ENCODE measurements around the gene AGXT.

Gene AGXT

DNA sequence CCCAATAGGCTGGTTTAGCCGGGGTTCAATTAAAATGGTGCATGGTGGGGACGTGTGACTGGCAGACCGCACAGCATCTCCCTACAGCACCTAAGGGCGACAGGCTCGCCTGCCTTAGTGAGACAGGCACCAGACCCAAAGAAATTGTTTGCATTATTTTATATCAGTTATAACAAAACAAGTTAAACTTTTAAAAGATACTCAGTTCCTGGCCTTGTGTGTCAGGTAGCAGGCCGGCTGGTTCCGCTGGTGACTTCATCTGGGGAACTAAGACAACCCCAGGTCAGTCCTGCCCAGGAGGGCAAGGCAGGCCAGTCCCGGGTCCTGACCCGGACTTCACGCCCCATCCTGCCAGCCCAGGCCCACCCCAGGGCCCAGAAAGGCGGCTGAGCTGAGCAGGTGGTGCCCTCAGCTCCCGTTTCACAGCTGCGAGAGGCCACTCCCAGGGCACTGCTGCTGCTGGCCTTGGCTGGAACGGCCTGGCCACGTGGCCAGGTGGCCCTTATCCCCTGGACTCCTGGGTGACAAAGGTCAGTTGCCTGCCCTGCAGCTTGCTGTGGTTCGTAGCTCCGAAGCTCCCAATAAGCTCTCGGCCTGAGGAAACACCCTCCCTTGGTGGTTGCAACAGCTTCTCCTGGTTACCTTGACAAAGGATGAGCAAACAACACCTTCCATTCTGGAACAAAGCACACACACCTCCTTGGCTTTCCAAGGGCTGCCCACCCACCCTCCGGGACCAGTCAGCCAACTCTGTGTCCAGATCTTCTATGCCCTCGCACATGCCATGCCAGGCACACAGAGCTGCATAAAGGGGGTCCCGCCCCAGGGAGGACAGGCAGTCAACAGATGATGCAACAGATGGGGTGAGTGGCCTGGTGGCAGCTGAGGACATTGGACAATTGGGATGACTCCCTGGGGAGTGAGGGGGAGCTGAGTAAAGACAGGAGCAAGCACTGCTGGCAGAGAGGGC is 11.3 kb upstream of the AGXT start:
- no peak overlapping the region for H3K4me3 ChIP-seq (ENCODE audit: low read depth, low read length)
- no peaks in the 10 kb centered on the region for H3K79me2 ChIP-seq (ENCODE audit: control insufficient read depth, insufficient read depth, low read length, unreplicated experiment)
- H3K27me3 ChIP-seq (ENCODE audit: insufficient read depth, low read length): no peaks in the 10 kb centered on the region
- no peaks in the 10 kb centered on the region for H3K36me3 ChIP-seq (ENCODE audit: insufficient read depth, low read length)
- no peak overlapping the region for H3K27ac ChIP-seq (ENCODE audit: low read depth, low read length)
- H2AFZ ChIP-seq (ENCODE audit: low read length, unreplicated experiment): no peak overlapping the region
- no peaks in the 10 kb centered on the region for H3K4me1 ChIP-seq (ENCODE audit: control insufficient read depth, insufficient read depth, low read length, unreplicated experiment)

- Histone ChIP-seq H2AFZ (ENCODE audit: low read length, unreplicated experiment) (no peak overlapping the region), H3K4me1 (ENCODE audit: control insufficient read depth, insufficient read depth, low read length, unreplicated experiment) (no peaks in the 10 kb centered on the region), H3K79me2 (ENCODE audit: control insufficient read depth, insufficient read depth, low read length, unreplicated experiment) (no peaks in the 10 kb centered on the region), H3K4me3 (ENCODE audit: low read depth, low read length) (no peak overlapping the region), H3K36me3 (ENCODE audit: insufficient read depth, low read length) (no peaks in the 10 kb centered on the region), H3K27me3 (ENCODE audit: insufficient read depth, low read length) (peaks cover 3% of the 10 kb centered on the region; the same call in 1 of the 2 replicates), H3K27ac (ENCODE audit: low read depth, low read length) (no peak overlapping the region)
Observed at GRCh38 chr2:240858321-240858720, 10.3 kb upstream of the AGXT start.

- Histone ChIP-seq H2AFZ (ENCODE audit: low read length, unreplicated experiment) (no peak overlapping the region), H3K4me1 (ENCODE audit: control insufficient read depth, insufficient read depth, low read length, unreplicated experiment) (no peaks in the 10 kb centered on the region), H3K79me2 (ENCODE audit: control insufficient read depth, insufficient read depth, low read length, unreplicated experiment) (no peaks in the 10 kb centered on the region), H3K4me3 (ENCODE audit: low read depth, low read length) (no peak overlapping the region), H3K36me3 (ENCODE audit: insufficient read depth, low read length) (no peaks in the 10 kb centered on the region), H3K27me3 (ENCODE audit: insufficient read depth, low read length) (peaks cover 9% of the 10 kb centered on the region; the same call in 1 of the 2 replicates), H3K27ac (ENCODE audit: low read depth, low read length) (no peak overlapping the region)
Observed at GRCh38 chr2:240858871-240859270, 9.8 kb upstream of the AGXT start.

DNA sequence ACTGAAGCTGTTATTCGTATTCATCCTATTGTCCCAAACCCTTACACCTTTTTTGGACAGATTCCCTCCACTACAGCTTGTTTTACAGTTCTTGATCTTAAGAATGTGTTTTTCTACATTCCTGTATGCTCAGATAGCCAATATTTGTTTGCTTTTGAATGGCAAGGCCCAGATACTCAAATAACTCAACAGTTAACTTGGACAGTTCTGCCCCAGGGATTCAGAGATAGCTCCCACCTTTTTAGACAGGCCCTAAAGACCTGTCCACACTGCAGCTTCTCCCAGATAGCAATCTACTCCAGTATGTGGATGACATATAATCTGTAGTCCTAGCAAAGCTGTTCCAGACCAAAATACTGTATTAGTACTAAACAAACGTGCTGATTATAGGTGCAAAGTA is 7.1 kb upstream of the AGXT start:
- Histone ChIP-seq H3K27me3 (ENCODE audit: insufficient read depth, low read length) (peaks cover 17% of the 10 kb centered on the region), H3K79me2 (ENCODE audit: control insufficient read depth, insufficient read depth, low read length, unreplicated experiment) (no peaks in the 10 kb centered on the region), H3K36me3 (ENCODE audit: insufficient read depth, low read length) (no peaks in the 10 kb centered on the region), H3K4me3 (ENCODE audit: low read depth, low read length) (no peak overlapping the region), H3K4me1 (ENCODE audit: control insufficient read depth, insufficient read depth, low read length, unreplicated experiment) (no peaks in the 10 kb centered on the region), H3K27ac (ENCODE audit: low read depth, low read length) (no peak overlapping the region), H2AFZ (ENCODE audit: low read length, unreplicated experiment) (no peak overlapping the region)

DNA sequence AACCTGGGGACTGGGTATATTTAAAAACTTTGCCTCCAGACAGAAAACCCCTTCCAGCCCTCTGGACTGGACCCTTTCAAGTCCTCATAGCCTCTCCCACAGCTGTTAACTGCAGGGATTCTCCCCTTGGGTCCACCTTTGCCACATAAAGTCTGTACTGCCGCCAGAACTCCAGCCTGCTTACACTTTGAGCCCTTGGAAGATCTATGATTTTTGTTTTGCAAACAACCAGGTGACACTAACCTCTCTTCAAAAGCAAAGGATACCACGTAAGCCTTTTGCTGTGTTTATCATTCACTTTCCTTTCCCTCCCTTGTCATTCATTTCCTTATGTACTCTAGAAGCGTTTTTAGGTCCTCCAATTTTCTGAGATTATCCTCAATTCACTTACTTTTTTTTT is 4.1 kb upstream of the AGXT start:
- H2AFZ ChIP-seq (ENCODE audit: low read length, unreplicated experiment): no peak overlapping the region
- no peaks in the 10 kb centered on the region for H3K4me1 ChIP-seq (ENCODE audit: control insufficient read depth, insufficient read depth, low read length, unreplicated experiment)
- H3K27me3 ChIP-seq (ENCODE audit: insufficient read depth, low read length): peaks cover 20% of the 10 kb centered on the region
- H3K36me3 ChIP-seq (ENCODE audit: insufficient read depth, low read length): no peaks in the 10 kb centered on the region
- H3K79me2 ChIP-seq (ENCODE audit: control insufficient read depth, insufficient read depth, low read length, unreplicated experiment): no peaks in the 10 kb centered on the region
- no peak overlapping the region for H3K27ac ChIP-seq (ENCODE audit: low read depth, low read length)
- H3K4me3 ChIP-seq (ENCODE audit: low read depth, low read length): no peak overlapping the region

DNA sequence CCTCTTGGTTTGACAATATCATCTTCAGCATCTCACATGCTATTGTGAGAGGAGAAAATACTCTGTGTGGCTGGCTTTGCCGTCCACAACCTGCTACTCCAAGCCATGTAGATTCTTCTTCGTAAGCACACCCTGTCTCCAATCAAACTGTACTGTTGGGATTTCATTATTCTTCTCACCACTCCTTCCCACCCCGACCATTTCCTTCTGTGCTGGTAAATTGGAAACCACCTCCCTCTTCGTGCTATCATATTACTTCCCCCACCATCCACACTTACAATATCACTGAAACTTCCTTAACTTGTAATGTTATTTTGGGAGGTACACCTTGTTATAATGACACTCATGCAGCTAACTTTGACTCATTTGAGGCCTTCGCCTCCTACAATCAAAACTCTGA is 3.2 kb upstream of the AGXT start:
- Histone ChIP-seq H3K4me3 (ENCODE audit: low read depth, low read length) (no peak overlapping the region), H3K27ac (ENCODE audit: low read depth, low read length) (no peak overlapping the region), H3K4me1 (ENCODE audit: control insufficient read depth, insufficient read depth, low read length, unreplicated experiment) (no peaks in the 10 kb centered on the region), H3K79me2 (ENCODE audit: control insufficient read depth, insufficient read depth, low read length, unreplicated experiment) (no peaks in the 10 kb centered on the region), H3K36me3 (ENCODE audit: insufficient read depth, low read length) (no peaks in the 10 kb centered on the region), H3K27me3 (ENCODE audit: insufficient read depth, low read length) (peaks cover 20% of the 10 kb centered on the region), H2AFZ (ENCODE audit: low read length, unreplicated experiment) (no peak overlapping the region)

- Histone ChIP-seq H3K79me2 (ENCODE audit: control insufficient read depth, insufficient read depth, low read length, unreplicated experiment) (no peaks in the 10 kb centered on the region), H3K27ac (ENCODE audit: low read depth, low read length) (no peak overlapping the region), H3K4me3 (ENCODE audit: low read depth, low read length) (no peak overlapping the region), H3K27me3 (ENCODE audit: insufficient read depth, low read length) (peaks cover 9% of the 10 kb centered on the region), H3K4me1 (ENCODE audit: control insufficient read depth, insufficient read depth, low read length, unreplicated experiment) (no peaks in the 10 kb centered on the region), H3K36me3 (ENCODE audit: insufficient read depth, low read length) (no peaks in the 10 kb centered on the region), H2AFZ (ENCODE audit: low read length, unreplicated experiment) (no peak overlapping the region)
Observed at GRCh38 chr2:240869109-240869955, 708 bp downstream of the AGXT start.

GRCh38 chr2:240869956-240870875 is 1.6 kb downstream of the AGXT start:
- Histone ChIP-seq H3K79me2 (ENCODE audit: control insufficient read depth, insufficient read depth, low read length, unreplicated experiment) (no peaks in the 10 kb centered on the region), H3K27ac (ENCODE audit: low read depth, low read length) (no peak overlapping the region), H3K36me3 (ENCODE audit: insufficient read depth, low read length) (no peaks in the 10 kb centered on the region), H3K4me3 (ENCODE audit: low read depth, low read length) (no peak overlapping the region), H3K27me3 (ENCODE audit: insufficient read depth, low read length) (peaks cover 9% of the 10 kb centered on the region; the same call in 1 of the 2 replicates), H3K4me1 (ENCODE audit: control insufficient read depth, insufficient read depth, low read length, unreplicated experiment) (no peaks in the 10 kb centered on the region), H2AFZ (ENCODE audit: low read length, unreplicated experiment) (no peak overlapping the region)

GRCh38 chr2:240871071-240871958 is 2.7 kb downstream of the AGXT start:
- Histone ChIP-seq H3K36me3 (ENCODE audit: insufficient read depth, low read length) (no peaks in the 10 kb centered on the region), H3K27me3 (ENCODE audit: insufficient read depth, low read length) (peaks cover 6% of the 10 kb centered on the region; the same call in 1 of the 2 replicates), H3K4me3 (ENCODE audit: low read depth, low read length) (no peak overlapping the region), H3K27ac (ENCODE audit: low read depth, low read length) (no peak overlapping the region), H3K79me2 (ENCODE audit: control insufficient read depth, insufficient read depth, low read length, unreplicated experiment) (no peaks in the 10 kb centered on the region), H2AFZ (ENCODE audit: low read length, unreplicated experiment) (no peak overlapping the region), H3K4me1 (ENCODE audit: control insufficient read depth, insufficient read depth, low read length, unreplicated experiment) (no peaks in the 10 kb centered on the region)
